NCI-H146 treated with DMSO at 0.1 percent for 48 hours (cell line): ENCODE measurements around the gene PCBP3.
"Not testable (repeated sequence)": the region's sequence is repeated elsewhere in the genome, so short reads cannot be mapped to it uniquely, and the experiment has no call there.

Experiments used
- DNase-seq: peaks from one replicate; lab custom pipeline; 2025; ENCODE audit not compliant: unreplicated experiment; lab: John Stamatoyannopoulos, UW

Gene PCBP3

GRCh38 chr21:45802956-45803617 is 159.6 kb downstream of the PCBP3 start:
- no peak for DNase-seq

GRCh38 chr21:45803618-45804340 is 160.3 kb downstream of the PCBP3 start:
- DNase-seq, result no peak

GRCh38 chr21:45804809-45805313 is 161.3 kb downstream of the PCBP3 start:
- DNase-seq, result no peak

- DNase-seq, result no peak
Observed at GRCh38 chr21:45805321-45805720, 161.8 kb downstream of the PCBP3 start.

GRCh38 chr21:45806042-45806441 is 162.5 kb downstream of the PCBP3 start:
- DNase-seq, result no peak

GRCh38 chr21:45808663-45809062 is 165.1 kb downstream of the PCBP3 start:
- not testable (repeated sequence) for DNase-seq

- DNase-seq, result no peak
Observed at GRCh38 chr21:45809421-45809820, 165.9 kb downstream of the PCBP3 start.

GRCh38 chr21:45811136-45811535 is 167.6 kb downstream of the PCBP3 start:
- no peak for DNase-seq

GRCh38 chr21:45814210-45814940 is 170.8 kb downstream of the PCBP3 start:
- DNase-seq, result not testable (repeated sequence)

GRCh38 chr21:45815781-45816180 is 172.3 kb downstream of the PCBP3 start:
- not testable (repeated sequence) for DNase-seq

GRCh38 chr21:45816794-45817193 is 173.3 kb downstream of the PCBP3 start:
- DNase-seq, result no peak

- DNase-seq, result no peak
Observed at GRCh38 chr21:45817345-45817744, 173.8 kb downstream of the PCBP3 start.

- no peak for DNase-seq
Observed at GRCh38 chr21:45818276-45818903, 174.9 kb downstream of the PCBP3 start.

GRCh38 chr21:45818904-45819285 is 175.4 kb downstream of the PCBP3 start:
- DNase-seq, result no peak

GRCh38 chr21:45819478-45820170 is 176.1 kb downstream of the PCBP3 start:
- DNase-seq, result no peak

GRCh38 chr21:45820171-45821091 is 176.9 kb downstream of the PCBP3 start:
- DNase-seq, result peak; percentile 26

- no peak for DNase-seq
Observed at GRCh38 chr21:45821315-45821962, 177.9 kb downstream of the PCBP3 start.

- DNase-seq, result no peak
Observed at GRCh38 chr21:45821998-45822397, 178.5 kb downstream of the PCBP3 start.

- DNase-seq, result no peak
Observed at GRCh38 chr21:45822429-45823099, 179.0 kb downstream of the PCBP3 start.
